Epithelial cell of proximal tubule (primary cell): Measurements from ENCODE around the gene GJD2. TPM values are rescaled to one million over a fixed set of nuclear protein-coding genes. Genes with fewer than 3 reads are reported as not detected.

ENCODE experiments used
- DNase-seq: peaks from one replicate; pipeline ENCODE4 v3.0.0-alpha.2; 2011; ENCODE audit warnings: low read depth
- H3K4me3 ChIP-seq: 2 replicates; pipeline ENCODE4 v1.5.1; 2011; ENCODE audit warnings: low read depth, mild to moderate bottlenecking, low read length
- CTCF ChIP-seq: conservative IDR thresholded peaks from 2 replicates; pipeline ENCODE4 v1.5.1; 2012; ENCODE audit warnings: low read depth, mild to moderate bottlenecking, low read length
- total RNA-seq: library from RNA; depleted of rRNA; stranded (reverse); fragments of >200 nt; gene quantifications from 2 replicates; pipeline ENCODE4 v1.2.3, GENCODE V29; 2015

GJD2 gene
- total RNA-seq, 1 donor from 2014 or later: not detected

GRCh38 chr15:34713635-34714034 lies 41.2 kb downstream of the GJD2 start:
- no peak for TF ChIP-seq CTCF
- no peak overlapping the region for H3K4me3 ChIP-seq
- DNase-seq: no peak

GRCh38 chr15:34709866-34710265 lies 44.9 kb downstream of the GJD2 start:
- DNase-seq: no peak
- TF ChIP-seq CTCF: no peak
- no peak overlapping the region for H3K4me3 ChIP-seq

- DNase-seq: no peak
- peak; percentile 98 for TF ChIP-seq CTCF
- H3K4me3 ChIP-seq: no peak overlapping the region
Measured at GRCh38 chr15:34708422-34708821, 46.4 kb downstream of the GJD2 start.

- TF ChIP-seq CTCF: no peak
- no peak for DNase-seq
- H3K4me3 ChIP-seq: no peak overlapping the region
Measured at GRCh38 chr15:34701536-34701935, 53.3 kb downstream of the GJD2 start.

Other genes starting within 250 kb of the GJD2 start
- gene GOLGA8B, start 171.3 kb downstream of the GJD2 start, total RNA-seq: 20.4 and 56.4 TPM in 2 replicates
- not detected in 2 replicates for gene ACTC1, start 40.6 kb upstream of the GJD2 start, total RNA-seq
- gene AQR, start 214.7 kb upstream of the GJD2 start, total RNA-seq: 17.3 and 22.1 TPM in 2 replicates
- 19.3 and 22.4 TPM in 2 replicates for gene ZNF770, start 233.3 kb upstream of the GJD2 start, total RNA-seq